Memory B cell (primary cell): Measurements from ENCODE around the gene TRMO.

Experiments used
- ATAC-seq: fragments of 150-1000 bp; cut with Tn5 transposase; 2 replicates; pipeline ENCODE4 v1.10.0; 2021; ENCODE audit warnings: low read depth, mild to moderate bottlenecking, moderate library complexity
- DNase-seq, 2 donors: peaks; one replicate each; pipeline ENCODE4 v3.0.0; 2022; ENCODE audit warnings: low spot score in 2 of 2
- H3K27ac Mint-ChIP-seq: one replicate; pipeline ENCODE4 v1.8.0; 2022; ENCODE audit warnings: mild to moderate bottlenecking, moderate library complexity, mixed read lengths
- H3K27me3 Mint-ChIP-seq: one replicate; pipeline ENCODE4 v1.8.0; 2022; ENCODE audit warnings: mixed read lengths
- H3K36me3 Mint-ChIP-seq: one replicate; pipeline ENCODE4 v1.8.0; 2022; ENCODE audit warnings: mild to moderate bottlenecking, mixed read lengths
- H3K4me1 Mint-ChIP-seq: one replicate; pipeline ENCODE4 v1.8.0; 2022; ENCODE audit warnings: mixed read lengths
- H3K4me3 Mint-ChIP-seq: one replicate; pipeline ENCODE4 v1.8.0; 2022; ENCODE audit warnings: mild to moderate bottlenecking, moderate library complexity, mixed read lengths
- H3K9me3 Mint-ChIP-seq: one replicate; pipeline ENCODE4 v1.8.0; 2022; ENCODE audit warnings: mixed read lengths

TRMO gene

GRCh38 chr9:97905228-97905627 is 17.1 kb downstream of the TRMO start:
- Mint-ChIP-seq H3K27me3 (no peaks in the 10 kb centered on the region), H3K4me1 (peaks cover 29% of the 10 kb centered on the region), H3K9me3 (no peaks in the 10 kb centered on the region), H3K27ac (peak overlapping the region; percentile 68), H3K36me3 (peaks cover 15% of the 10 kb centered on the region), H3K4me3 (peak overlapping the region; percentile 14)
- ATAC-seq = no peak
- no peak for DNase-seq

GRCh38 chr9:97904725-97905124 is 17.6 kb downstream of the TRMO start:
- ATAC-seq (no peak), DNase-seq (no peak)
- H3K27ac Mint-ChIP-seq = peak overlapping the region; percentile 68
- peaks cover 11% of the 10 kb centered on the region for H3K36me3 Mint-ChIP-seq
- no peaks in the 10 kb centered on the region for H3K9me3 Mint-ChIP-seq
- H3K4me3 Mint-ChIP-seq = no peak overlapping the region
- H3K27me3 Mint-ChIP-seq = no peaks in the 10 kb centered on the region
- H3K4me1 Mint-ChIP-seq = peaks cover 26% of the 10 kb centered on the region

- Mint-ChIP-seq H3K36me3 (peaks cover 13% of the 10 kb centered on the region), H3K27me3 (no peaks in the 10 kb centered on the region), H3K27ac (no peak overlapping the region)
Observed at GRCh38 chr9:97903177-97903576, 19.1 kb downstream of the TRMO start.

GRCh38 chr9:97900738-97901565 is 21.3 kb downstream of the TRMO start:
- Mint-ChIP-seq H3K27ac (peak overlapping the region; percentile 62), H3K4me1 (peaks cover 14% of the 10 kb centered on the region), H3K9me3 (no peaks in the 10 kb centered on the region), H3K4me3 (no peak overlapping the region), H3K36me3 (peaks cover 19% of the 10 kb centered on the region), H3K27me3 (no peaks in the 10 kb centered on the region)
- ATAC-seq (peak; percentile 35), DNase-seq (no peak)

More at GRCh38 chr9:97903177-97903576, 19.1 kb downstream of the TRMO start:
- DNase-seq (no peak), ATAC-seq (no peak)
- Mint-ChIP-seq H3K9me3 (no peaks in the 10 kb centered on the region), H3K4me1 (peaks cover 22% of the 10 kb centered on the region), H3K4me3 (no peak overlapping the region)

GRCh38 chr9:97900103-97900737 is 22.1 kb downstream of the TRMO start:
- H3K4me3 Mint-ChIP-seq = no peak overlapping the region
- peaks cover 27% of the 10 kb centered on the region for H3K36me3 Mint-ChIP-seq

GRCh38 chr9:97895695-97896332 is 26.5 kb downstream of the TRMO start:
- Mint-ChIP-seq H3K27ac (no peak overlapping the region), H3K36me3 (peaks cover 37% of the 10 kb centered on the region), H3K9me3 (peaks cover 7% of the 10 kb centered on the region), H3K4me3 (no peak overlapping the region), H3K27me3 (no peaks in the 10 kb centered on the region), H3K4me1 (peaks cover under 1% of the 10 kb centered on the region)
- ATAC-seq (no peak), DNase-seq (no peak)

More at GRCh38 chr9:97900103-97900737, 22.1 kb downstream of the TRMO start:
- no peaks in the 10 kb centered on the region for H3K27me3 Mint-ChIP-seq
- H3K27ac Mint-ChIP-seq = no peak overlapping the region
- ATAC-seq (no peak), DNase-seq (no peak)
- peaks cover 13% of the 10 kb centered on the region for H3K4me1 Mint-ChIP-seq
- H3K9me3 Mint-ChIP-seq = no peaks in the 10 kb centered on the region

GRCh38 chr9:97895211-97895610 is 27.1 kb downstream of the TRMO start:
- DNase-seq (no peak), ATAC-seq (no peak)
- H3K27me3 Mint-ChIP-seq = no peaks in the 10 kb centered on the region
- peaks cover 7% of the 10 kb centered on the region for H3K9me3 Mint-ChIP-seq
- H3K4me3 Mint-ChIP-seq = no peak overlapping the region
- H3K36me3 Mint-ChIP-seq = peaks cover 37% of the 10 kb centered on the region
- no peaks in the 10 kb centered on the region for H3K4me1 Mint-ChIP-seq
- no peak overlapping the region for H3K27ac Mint-ChIP-seq

- no peak for ATAC-seq
- H3K4me1 Mint-ChIP-seq = no peaks in the 10 kb centered on the region
- H3K27me3 Mint-ChIP-seq = peaks cover 2% of the 10 kb centered on the region
- no peak overlapping the region for H3K4me3 Mint-ChIP-seq
- DNase-seq = no peak
- peaks cover 7% of the 10 kb centered on the region for H3K9me3 Mint-ChIP-seq
- H3K27ac Mint-ChIP-seq = no peak overlapping the region
- H3K36me3 Mint-ChIP-seq = peaks cover 32% of the 10 kb centered on the region
Observed at GRCh38 chr9:97892421-97892820, 29.9 kb downstream of the TRMO start.

- Mint-ChIP-seq H3K4me1 (no peaks in the 10 kb centered on the region), H3K9me3 (peaks cover 7% of the 10 kb centered on the region), H3K27ac (no peak overlapping the region), H3K27me3 (peaks cover 2% of the 10 kb centered on the region), H3K4me3 (no peak overlapping the region), H3K36me3 (peaks cover 30% of the 10 kb centered on the region)
- DNase-seq = no peak
- no peak for ATAC-seq
Observed at GRCh38 chr9:97891736-97892135, 30.6 kb downstream of the TRMO start.

GRCh38 chr9:97889941-97890887 is 32.1 kb downstream of the TRMO start:
- Mint-ChIP-seq H3K27me3 (peaks cover 2% of the 10 kb centered on the region), H3K4me1 (no peaks in the 10 kb centered on the region), H3K27ac (no peak overlapping the region), H3K9me3 (peaks cover 7% of the 10 kb centered on the region), H3K36me3 (peaks cover 19% of the 10 kb centered on the region), H3K4me3 (no peak overlapping the region)
- peak in 1 of 2 donors; percentile 19 for DNase-seq
- ATAC-seq = no peak

- DNase-seq = no peak
- Mint-ChIP-seq H3K27ac (no peak overlapping the region), H3K36me3 (peaks cover 9% of the 10 kb centered on the region), H3K27me3 (no peaks in the 10 kb centered on the region), H3K9me3 (no peaks in the 10 kb centered on the region), H3K4me1 (no peaks in the 10 kb centered on the region), H3K4me3 (no peak overlapping the region)
- no peak for ATAC-seq
Observed at GRCh38 chr9:97880336-97880735, 42.0 kb downstream of the TRMO start.

GRCh38 chr9:97876061-97876460 is 46.2 kb downstream of the TRMO start:
- ATAC-seq (no peak), DNase-seq (no peak)
- no peaks in the 10 kb centered on the region for H3K27me3 Mint-ChIP-seq
- no peaks in the 10 kb centered on the region for H3K4me1 Mint-ChIP-seq
- no peak overlapping the region for H3K27ac Mint-ChIP-seq
- peaks cover 9% of the 10 kb centered on the region for H3K36me3 Mint-ChIP-seq
- no peaks in the 10 kb centered on the region for H3K9me3 Mint-ChIP-seq
- H3K4me3 Mint-ChIP-seq = no peak overlapping the region

GRCh38 chr9:97875111-97875510 is 47.2 kb downstream of the TRMO start:
- Mint-ChIP-seq H3K27me3 (no peaks in the 10 kb centered on the region), H3K4me1 (no peaks in the 10 kb centered on the region), H3K4me3 (no peak overlapping the region), H3K36me3 (peaks cover 9% of the 10 kb centered on the region), H3K9me3 (no peaks in the 10 kb centered on the region), H3K27ac (no peak overlapping the region)
- DNase-seq (no peak), ATAC-seq (no peak)
